AG09319 (cell line): Measurements from ENCODE around the gene TMEM222.
"Not testable (repeated sequence)": the region's sequence is repeated elsewhere in the genome, so short reads cannot be mapped to it uniquely, and the experiment has no call there.

Experiments
- DNase-seq: peaks from one replicate; pipeline ENCODE4 v3.0.0-alpha.2; 2010; ENCODE audit warnings: low read depth; ENCODE audit errors: extremely low read depth
- TF ChIP-seq, protein P1 (sequence below): IDR thresholded peaks from 2 replicates; pipeline ENCODE4 v1.5.1; 2011; ENCODE audit warnings: low read depth, mild to moderate bottlenecking, inconsistent platforms, low read length, moderate library complexity

The TMEM222 gene, protein sequence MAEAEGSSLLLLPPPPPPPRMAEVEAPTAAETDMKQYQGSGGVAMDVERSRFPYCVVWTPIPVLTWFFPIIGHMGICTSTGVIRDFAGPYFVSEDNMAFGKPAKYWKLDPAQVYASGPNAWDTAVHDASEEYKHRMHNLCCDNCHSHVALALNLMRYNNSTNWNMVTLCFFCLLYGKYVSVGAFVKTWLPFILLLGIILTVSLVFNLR

DNA sequence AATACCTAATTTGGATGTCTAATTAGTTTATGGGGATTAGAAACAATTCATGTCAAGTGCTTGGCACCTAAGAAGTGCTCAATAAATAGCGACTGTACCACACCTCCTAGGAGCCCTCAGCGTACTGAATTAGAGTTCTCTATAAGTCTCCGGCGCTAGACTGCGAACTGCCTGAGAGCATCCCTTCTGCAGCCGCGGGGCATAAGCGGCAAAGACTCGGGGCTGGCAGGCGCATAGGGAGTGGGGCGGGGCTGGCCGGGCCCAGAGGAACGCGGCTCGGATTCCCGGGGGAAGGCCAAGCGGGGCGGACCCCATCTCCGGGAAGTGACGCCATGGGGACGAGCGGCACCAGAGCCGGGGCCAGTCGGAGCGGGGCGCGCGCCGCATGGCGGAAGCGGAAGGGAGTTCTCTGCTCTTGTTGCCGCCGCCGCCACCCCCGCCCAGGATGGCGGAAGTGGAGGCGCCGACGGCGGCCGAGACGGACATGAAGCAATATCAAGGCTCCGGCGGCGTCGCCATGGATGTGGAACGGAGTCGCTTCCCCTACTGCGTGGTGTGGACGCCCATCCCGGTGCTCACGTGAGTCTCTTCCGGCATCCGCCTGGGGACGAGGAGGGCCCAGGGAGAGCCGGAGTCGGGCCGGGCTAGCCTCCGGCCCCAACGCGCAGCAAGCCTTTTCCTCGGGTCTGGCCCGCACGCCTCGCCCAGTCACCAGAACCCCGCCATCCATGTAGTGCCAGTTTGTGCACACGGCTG, at the start of gene TMEM222:
TMEM222 (plus strand) TSS at position 351 of the 756 bp plus-strand sequence; CDS start at position 386, 35 bp downstream.
- peak; percentile 89 for DNase-seq
- TF ChIP-seq, protein P1, sequence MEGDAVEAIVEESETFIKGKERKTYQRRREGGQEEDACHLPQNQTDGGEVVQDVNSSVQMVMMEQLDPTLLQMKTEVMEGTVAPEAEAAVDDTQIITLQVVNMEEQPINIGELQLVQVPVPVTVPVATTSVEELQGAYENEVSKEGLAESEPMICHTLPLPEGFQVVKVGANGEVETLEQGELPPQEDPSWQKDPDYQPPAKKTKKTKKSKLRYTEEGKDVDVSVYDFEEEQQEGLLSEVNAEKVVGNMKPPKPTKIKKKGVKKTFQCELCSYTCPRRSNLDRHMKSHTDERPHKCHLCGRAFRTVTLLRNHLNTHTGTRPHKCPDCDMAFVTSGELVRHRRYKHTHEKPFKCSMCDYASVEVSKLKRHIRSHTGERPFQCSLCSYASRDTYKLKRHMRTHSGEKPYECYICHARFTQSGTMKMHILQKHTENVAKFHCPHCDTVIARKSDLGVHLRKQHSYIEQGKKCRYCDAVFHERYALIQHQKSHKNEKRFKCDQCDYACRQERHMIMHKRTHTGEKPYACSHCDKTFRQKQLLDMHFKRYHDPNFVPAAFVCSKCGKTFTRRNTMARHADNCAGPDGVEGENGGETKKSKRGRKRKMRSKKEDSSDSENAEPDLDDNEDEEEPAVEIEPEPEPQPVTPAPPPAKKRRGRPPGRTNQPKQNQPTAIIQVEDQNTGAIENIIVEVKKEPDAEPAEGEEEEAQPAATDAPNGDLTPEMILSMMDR = 0 out of 2 replicates have a peak, but pooled peaks have one; percentile 2

DNA sequence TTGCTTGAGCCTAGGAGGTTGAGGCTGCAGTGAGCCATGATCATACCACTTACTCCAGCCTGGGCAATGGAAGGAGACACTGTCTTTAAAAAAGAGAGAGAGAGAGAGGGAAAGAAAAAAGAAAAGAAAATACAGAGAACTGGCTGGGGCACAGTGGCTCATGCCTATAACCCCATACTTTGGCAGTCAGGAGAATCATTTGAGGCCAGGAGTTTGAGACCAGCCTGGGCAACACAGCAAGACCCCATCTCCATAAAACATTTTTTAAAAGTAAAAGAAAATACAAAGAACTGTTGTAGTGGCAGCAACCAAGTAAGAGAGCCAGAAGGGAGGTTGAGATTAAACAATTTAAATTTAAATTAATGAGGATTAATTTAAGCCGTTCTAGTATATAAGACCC, 47.8 kb upstream of the TMEM222 start:
- DNase-seq = no peak
- TF ChIP-seq, protein P1 = no peak

DNA sequence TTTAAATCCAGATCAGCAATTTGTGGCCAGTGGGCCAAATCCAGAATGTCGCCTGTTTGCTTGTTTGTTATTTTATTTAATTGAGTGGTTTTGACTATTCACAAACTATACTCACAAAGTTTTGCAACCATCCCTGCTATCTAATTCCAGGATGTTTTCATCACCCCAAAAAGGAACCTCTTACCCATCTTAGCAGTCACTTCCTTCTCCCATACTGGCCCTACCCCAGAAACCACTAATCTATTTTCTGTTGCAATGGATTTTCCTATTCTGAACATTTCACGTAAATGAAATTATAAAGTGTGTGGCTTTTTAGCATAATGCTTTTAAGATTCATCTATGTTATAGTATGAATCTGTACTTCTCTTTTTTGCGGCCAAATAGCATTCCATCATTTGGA, 46.3 kb upstream of the TMEM222 start:
- TF ChIP-seq, protein P1 = no peak

DNA sequence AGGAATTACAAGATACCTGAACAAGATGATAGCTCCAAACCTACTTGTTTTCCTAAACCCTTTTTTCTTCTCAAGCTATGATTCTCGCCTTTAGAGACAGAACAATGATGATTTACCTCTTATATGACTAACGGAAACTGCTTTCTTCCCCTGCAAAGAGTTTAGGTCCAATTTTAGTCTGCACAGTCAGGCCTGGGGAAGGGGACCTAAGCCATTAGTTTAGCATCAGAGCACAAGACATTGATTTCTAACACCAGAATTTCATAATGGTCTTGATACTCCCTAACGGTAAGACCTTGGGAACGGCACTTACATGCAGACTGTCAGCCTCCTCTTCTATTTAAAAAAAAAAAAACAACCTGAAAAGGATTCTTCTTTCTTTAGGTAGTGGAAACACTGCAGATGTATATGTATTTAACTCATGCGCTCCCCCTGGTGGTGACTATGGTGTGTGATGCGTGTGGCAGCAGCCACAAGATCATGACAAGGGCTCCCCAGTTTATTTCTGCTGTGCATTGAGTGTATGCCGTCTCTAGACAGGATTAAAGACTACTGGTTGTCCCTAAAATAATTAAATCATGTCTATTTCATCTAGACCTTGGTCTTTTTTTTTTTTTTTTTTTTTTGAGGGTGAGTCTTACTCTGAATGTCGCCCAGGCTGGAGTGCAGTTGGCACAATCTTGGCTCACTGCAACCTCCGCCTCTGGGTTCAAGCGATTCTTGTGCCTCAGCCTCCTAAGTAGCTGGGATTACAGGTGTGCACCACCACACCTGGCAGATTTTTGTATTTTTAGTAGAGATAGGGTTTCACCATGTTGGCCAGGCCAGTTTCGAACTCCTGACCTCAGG, 37.3 kb upstream of the TMEM222 start:
- DNase-seq = peak; percentile 35
- TF ChIP-seq, protein P1 = peak; percentile 83

More for the DNA sequence above, 46.3 kb upstream of the TMEM222 start:
- no peak for DNase-seq

DNA sequence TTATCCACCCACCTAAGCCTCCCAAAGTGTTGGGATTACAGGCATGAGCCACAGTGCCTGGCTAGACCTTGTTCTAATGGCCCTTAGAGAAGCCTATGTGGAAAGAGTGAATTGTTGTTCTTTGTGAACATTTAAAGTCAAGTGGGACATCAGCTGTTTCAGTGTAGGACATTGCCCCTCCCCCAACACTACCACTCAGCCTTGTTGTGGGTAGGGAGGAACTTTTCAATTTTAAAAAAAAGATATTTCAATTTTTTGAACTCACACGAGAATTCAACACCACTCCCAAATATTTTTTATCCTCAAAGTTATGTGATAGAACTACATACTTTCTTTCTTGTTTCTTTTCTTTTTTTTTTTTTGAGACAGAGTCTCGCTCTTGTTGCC, 36.7 kb upstream of the TMEM222 start:
- DNase-seq = no peak
- TF ChIP-seq, protein P1 = no peak

DNA sequence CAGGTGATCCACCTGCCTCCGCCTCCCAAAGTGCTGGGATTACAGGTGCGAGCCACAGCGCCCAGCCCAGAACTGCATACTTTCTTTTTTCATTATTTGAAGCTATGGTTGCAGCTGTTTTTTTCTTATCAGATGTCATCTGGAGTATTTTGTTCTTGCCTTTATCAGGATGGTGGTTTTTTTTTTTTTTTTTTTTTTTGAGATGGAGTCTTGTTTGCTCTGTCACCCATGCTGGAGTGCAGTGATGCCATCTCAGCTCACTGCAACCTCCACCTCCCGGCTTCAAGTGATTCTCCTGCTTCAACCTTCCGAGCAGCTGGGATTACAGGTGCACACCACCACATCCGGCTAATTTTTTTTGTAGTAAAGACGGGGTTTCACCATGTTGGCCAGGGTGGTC, 36.1 kb upstream of the TMEM222 start:
- not testable (repeated sequence) for DNase-seq

DNA sequence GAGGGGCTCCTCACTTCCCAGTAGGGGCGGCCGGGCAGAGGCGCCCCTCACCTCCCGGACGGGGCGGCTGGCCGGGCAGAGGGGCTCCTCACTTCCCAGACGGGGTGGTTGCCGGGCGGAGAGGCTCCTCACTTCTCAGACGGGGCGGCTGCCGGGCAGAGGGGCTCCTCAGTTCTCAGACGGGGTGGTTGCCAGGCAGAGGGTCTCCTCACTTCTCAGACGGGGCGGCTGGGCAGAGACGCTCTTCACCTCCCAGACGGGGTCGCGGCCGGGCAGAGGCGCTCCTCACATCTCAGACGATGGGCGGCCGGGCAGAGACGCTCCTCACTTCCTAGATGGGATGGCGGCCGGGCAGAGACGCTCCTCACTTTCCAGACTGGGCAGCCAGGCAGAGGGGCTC, 32.8 kb upstream of the TMEM222 start:
- not testable (repeated sequence) for DNase-seq

DNA sequence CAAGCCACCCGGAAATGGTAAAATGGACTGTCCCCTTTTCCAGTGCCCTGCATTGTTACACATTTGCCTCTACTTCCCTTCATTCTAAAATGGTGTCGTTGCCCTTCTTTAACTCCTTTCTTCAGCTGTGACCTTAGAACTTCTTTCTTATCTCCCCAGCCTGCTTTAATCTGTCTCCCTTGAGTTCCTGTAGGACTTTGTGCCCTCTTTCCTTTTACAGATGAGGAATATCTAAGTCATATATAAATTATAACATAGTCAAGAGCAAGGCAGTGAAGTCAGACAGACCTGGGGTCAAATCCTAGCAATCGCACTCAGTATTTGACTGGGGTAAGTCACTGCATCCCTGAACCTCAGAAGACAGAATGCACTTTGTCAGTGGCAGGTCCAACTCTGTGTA, 31.4 kb upstream of the TMEM222 start:
- TF ChIP-seq, protein P1 = no peak
- DNase-seq = no peak
